ENCODE results near the gene CUL4A. TPM values are rescaled to one million over a fixed set of nuclear protein-coding genes. Genes with fewer than 3 reads are reported as not detected.
A peak's percentile ranks its signal among the peaks of the same experiment; 100 is the strongest.

The CUL4A gene
- total and polyA plus RNA-seq, 9 of the 15 experiments (the other 6 are each of a cell fraction or from before 2014, with no cell fraction given) = 21.1 to 92.0 (median 63.2) TPM

DNA sequence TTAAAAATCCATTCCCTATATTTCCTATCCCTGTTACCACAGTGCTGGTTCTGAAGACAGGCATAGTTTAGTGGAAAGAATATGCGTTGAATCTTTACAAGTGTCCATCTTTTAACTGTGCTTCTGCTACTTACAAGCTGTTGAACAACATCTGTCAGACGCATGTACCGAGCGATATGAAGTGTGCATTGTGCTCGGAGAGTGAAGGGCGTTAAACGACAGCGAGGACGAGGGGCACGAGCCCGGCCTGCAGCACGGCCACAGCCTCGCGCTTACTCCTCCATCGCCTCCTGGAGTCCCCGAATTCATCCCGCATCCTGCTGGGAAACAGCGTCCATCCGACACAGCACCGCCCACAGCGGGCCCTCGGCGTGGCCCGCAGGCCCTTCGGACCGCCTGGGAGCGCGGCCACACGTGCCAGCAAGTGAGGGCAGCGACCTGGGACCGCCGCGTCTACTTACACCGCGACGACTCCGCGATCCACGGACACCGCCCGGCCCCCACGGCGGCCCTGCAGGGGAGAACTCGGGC is 1.5 kb upstream of the CUL4A start (continued):
- TF ChIP-seq, protein P1, sequence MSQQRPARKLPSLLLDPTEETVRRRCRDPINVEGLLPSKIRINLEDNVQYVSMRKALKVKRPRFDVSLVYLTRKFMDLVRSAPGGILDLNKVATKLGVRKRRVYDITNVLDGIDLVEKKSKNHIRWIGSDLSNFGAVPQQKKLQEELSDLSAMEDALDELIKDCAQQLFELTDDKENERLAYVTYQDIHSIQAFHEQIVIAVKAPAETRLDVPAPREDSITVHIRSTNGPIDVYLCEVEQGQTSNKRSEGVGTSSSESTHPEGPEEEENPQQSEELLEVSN (IDR thresholded peaks at IDR 0.05; ENCODE audit: borderline replicate concordance in 1 of 2, extremely low read depth in 1 of 2, insufficient read depth in 1 of 2, insufficient read length in 1 of 2, low read depth in 1 of 2, low read length in 1 of 2, poor library complexity in 1 of 2, severe bottlenecking in 1 of 2) = peak; percentile 24 to 40
- TF ChIP-seq ZFPM2 (CRISPR knock-in tag; IDR thresholded peaks at IDR 0.05) (no peak), IRF2 (CRISPR knock-in tag; IDR thresholded peaks at IDR 0.05) (peak; percentile 65; the same call in 1 of the 2 replicates), SAP30 (IDR thresholded peaks at IDR 0.05; ENCODE audit: borderline replicate concordance, insufficient read depth, low read depth, low read length, poor library complexity, severe bottlenecking) (peak; percentile 43), ZBTB17 (CRISPR knock-in tag; IDR thresholded peaks at IDR 0.05) (no peak), BHLHE40 (IDR thresholded peaks at IDR 0.05; ENCODE audit: low read length) (0 out of 2 replicates have a peak, but pooled peaks have one; percentile 43), MAX (CRISPR knock-in tag; IDR thresholded peaks at IDR 0.05) (peak; percentile 84)
- TF ChIP-seq, protein P2, sequence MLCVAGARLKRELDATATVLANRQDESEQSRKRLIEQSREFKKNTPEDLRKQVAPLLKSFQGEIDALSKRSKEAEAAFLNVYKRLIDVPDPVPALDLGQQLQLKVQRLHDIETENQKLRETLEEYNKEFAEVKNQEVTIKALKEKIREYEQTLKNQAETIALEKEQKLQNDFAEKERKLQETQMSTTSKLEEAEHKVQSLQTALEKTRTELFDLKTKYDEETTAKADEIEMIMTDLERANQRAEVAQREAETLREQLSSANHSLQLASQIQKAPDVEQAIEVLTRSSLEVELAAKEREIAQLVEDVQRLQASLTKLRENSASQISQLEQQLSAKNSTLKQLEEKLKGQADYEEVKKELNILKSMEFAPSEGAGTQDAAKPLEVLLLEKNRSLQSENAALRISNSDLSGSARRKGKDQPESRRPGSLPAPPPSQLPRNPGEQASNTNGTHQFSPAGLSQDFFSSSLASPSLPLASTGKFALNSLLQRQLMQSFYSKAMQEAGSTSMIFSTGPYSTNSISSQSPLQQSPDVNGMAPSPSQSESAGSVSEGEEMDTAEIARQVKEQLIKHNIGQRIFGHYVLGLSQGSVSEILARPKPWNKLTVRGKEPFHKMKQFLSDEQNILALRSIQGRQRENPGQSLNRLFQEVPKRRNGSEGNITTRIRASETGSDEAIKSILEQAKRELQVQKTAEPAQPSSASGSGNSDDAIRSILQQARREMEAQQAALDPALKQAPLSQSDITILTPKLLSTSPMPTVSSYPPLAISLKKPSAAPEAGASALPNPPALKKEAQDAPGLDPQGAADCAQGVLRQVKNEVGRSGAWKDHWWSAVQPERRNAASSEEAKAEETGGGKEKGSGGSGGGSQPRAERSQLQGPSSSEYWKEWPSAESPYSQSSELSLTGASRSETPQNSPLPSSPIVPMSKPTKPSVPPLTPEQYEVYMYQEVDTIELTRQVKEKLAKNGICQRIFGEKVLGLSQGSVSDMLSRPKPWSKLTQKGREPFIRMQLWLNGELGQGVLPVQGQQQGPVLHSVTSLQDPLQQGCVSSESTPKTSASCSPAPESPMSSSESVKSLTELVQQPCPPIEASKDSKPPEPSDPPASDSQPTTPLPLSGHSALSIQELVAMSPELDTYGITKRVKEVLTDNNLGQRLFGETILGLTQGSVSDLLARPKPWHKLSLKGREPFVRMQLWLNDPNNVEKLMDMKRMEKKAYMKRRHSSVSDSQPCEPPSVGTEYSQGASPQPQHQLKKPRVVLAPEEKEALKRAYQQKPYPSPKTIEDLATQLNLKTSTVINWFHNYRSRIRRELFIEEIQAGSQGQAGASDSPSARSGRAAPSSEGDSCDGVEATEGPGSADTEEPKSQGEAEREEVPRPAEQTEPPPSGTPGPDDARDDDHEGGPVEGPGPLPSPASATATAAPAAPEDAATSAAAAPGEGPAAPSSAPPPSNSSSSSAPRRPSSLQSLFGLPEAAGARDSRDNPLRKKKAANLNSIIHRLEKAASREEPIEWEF (CRISPR knock-in tag; IDR thresholded peaks at IDR 0.05) = no peak
- TF ChIP-seq, protein P3, sequence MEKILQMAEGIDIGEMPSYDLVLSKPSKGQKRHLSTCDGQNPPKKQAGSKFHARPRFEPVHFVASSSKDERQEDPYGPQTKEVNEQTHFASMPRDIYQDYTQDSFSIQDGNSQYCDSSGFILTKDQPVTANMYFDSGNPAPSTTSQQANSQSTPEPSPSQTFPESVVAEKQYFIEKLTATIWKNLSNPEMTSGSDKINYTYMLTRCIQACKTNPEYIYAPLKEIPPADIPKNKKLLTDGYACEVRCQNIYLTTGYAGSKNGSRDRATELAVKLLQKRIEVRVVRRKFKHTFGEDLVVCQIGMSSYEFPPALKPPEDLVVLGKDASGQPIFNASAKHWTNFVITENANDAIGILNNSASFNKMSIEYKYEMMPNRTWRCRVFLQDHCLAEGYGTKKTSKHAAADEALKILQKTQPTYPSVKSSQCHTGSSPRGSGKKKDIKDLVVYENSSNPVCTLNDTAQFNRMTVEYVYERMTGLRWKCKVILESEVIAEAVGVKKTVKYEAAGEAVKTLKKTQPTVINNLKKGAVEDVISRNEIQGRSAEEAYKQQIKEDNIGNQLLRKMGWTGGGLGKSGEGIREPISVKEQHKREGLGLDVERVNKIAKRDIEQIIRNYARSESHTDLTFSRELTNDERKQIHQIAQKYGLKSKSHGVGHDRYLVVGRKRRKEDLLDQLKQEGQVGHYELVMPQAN (IDR thresholded peaks at IDR 0.05; ENCODE audit: borderline replicate concordance) = peak; percentile 36; the same call in 1 of the 2 replicates

Data from K562 (cell line).